C4-2B (cell line): ENCODE data around the gene ZNG1B.
"Not testable (repeated sequence)": the region's sequence is repeated elsewhere in the genome, so short reads cannot be mapped to it uniquely, and the experiment has no call there.

Experiments used
- ZFX ChIP-seq: fragments of 450-650 bp; IDR thresholded peaks from 2 replicates; pipeline ENCODE4 v1.6.1; 2017
- TF ChIP-seq, protein P1 (sequence below): fragments of 450-650 bp; conservative IDR thresholded peaks from 2 replicates; pipeline ENCODE4 v1.5.1; 2017; ENCODE audit warnings: mild to moderate bottlenecking

DNA sequence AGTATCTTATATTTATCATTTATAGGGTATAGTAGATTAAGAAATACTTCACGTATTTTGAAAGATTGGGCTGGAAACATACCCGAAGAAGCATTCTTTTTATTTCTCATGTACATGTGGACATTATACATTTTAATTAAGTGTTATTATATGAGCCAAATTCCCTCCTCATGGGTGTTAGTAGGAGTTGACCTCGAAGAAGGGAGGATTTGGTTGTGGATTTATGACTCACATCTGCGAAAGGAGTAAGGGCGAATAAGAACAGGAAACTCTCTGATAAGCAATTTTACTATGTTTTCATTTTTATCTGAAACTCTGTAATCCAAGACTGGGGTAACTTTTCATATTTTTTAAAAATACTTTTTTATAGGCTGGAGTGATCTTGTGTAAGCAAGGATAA is 84.0 kb downstream of the ZNG1B start:
- TF ChIP-seq, protein P1, sequence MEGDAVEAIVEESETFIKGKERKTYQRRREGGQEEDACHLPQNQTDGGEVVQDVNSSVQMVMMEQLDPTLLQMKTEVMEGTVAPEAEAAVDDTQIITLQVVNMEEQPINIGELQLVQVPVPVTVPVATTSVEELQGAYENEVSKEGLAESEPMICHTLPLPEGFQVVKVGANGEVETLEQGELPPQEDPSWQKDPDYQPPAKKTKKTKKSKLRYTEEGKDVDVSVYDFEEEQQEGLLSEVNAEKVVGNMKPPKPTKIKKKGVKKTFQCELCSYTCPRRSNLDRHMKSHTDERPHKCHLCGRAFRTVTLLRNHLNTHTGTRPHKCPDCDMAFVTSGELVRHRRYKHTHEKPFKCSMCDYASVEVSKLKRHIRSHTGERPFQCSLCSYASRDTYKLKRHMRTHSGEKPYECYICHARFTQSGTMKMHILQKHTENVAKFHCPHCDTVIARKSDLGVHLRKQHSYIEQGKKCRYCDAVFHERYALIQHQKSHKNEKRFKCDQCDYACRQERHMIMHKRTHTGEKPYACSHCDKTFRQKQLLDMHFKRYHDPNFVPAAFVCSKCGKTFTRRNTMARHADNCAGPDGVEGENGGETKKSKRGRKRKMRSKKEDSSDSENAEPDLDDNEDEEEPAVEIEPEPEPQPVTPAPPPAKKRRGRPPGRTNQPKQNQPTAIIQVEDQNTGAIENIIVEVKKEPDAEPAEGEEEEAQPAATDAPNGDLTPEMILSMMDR, result not testable (repeated sequence)
- not testable (repeated sequence) for TF ChIP-seq ZFX
